Measurements from ENCODE around the gene TNFRSF21. TPM values are rescaled to one million over a fixed set of nuclear protein-coding genes. Genes with fewer than 3 reads are reported as not detected.
A peak's percentile ranks its signal among the peaks of the same experiment; 100 is the strongest.

Gene TNFRSF21
- total RNA-seq, 2 experiments from 2014 or later: 0.27 TPM

GRCh38 chr6:47264775-47265184 lies 44.9 kb downstream of the TNFRSF21 start:
- no peak overlapping the region for H3K4me3 Mint-ChIP-seq
- ChIA-PET POLR2A (no interaction called here), CTCF (no interaction called here)
- H3K27ac Mint-ChIP-seq: no peak overlapping the region
- no peaks in the 10 kb centered on the region for H3K9me3 Mint-ChIP-seq
- no peaks in the 10 kb centered on the region for H3K36me3 Mint-ChIP-seq (ENCODE audit: low read depth)
- no peaks in the 10 kb centered on the region for H3K27me3 Mint-ChIP-seq
- DNase-seq: no peak
- H3K4me1 Mint-ChIP-seq: no peaks in the 10 kb centered on the region

DNA sequence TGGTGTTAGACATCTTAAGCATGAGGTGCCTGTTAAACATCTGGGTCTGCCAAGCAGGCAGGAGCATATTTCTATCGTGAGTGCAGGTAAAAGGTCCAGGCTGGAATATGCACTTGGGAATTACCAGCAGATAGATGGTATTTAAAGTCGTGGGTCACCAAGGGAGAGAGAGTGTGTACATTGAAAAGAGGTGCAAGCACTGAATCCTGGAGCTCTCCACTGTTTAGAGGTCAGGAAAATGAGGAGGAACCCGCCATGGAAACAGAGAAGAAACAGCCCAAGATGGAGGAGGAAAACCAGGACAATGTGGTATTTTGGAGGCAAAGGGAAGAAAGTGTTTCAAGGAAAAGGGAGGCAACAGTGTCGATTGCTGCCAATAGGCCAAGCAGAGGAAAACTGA lies 46.4 kb downstream of the TNFRSF21 start:
- Mint-ChIP-seq H3K9me3 (no peaks in the 10 kb centered on the region), H3K36me3 (ENCODE audit: low read depth) (no peaks in the 10 kb centered on the region), H3K4me3 (no peak overlapping the region), H3K27me3 (no peaks in the 10 kb centered on the region), H3K4me1 (no peaks in the 10 kb centered on the region), H3K27ac (no peak overlapping the region)
- POLR2A ChIA-PET: no interaction called here
- no peak for DNase-seq
- CTCF ChIA-PET: no interaction called here

GRCh38 chr6:47262231-47262630 lies 47.5 kb downstream of the TNFRSF21 start:
- no peak for DNase-seq
- H3K27me3 Mint-ChIP-seq: no peaks in the 10 kb centered on the region
- no peaks in the 10 kb centered on the region for H3K9me3 Mint-ChIP-seq
- H3K36me3 Mint-ChIP-seq (ENCODE audit: low read depth): no peaks in the 10 kb centered on the region
- no peaks in the 10 kb centered on the region for H3K4me1 Mint-ChIP-seq
- ChIA-PET POLR2A (no interaction called here), CTCF (no interaction called here)
- H3K27ac Mint-ChIP-seq: no peak overlapping the region
- H3K4me3 Mint-ChIP-seq: no peak overlapping the region

DNA sequence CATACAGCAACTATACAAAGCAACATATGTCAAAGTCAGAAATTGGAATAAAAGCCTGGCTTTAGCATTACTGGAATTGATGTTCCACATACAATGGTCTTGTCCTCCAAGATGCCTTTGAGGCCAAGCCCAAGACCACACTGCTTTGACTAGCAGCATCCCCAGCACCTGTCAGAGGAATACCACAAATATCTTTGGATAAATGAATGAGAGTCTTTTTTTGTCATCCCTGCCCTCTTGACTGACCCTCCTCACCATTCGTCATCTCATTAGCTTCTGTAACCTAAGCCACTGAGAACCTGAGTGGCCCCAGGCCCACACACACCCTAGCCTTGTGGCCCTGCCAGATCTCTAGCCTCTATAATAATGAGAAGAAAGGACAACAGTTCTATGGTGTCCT lies 48.5 kb downstream of the TNFRSF21 start:
- no peak overlapping the region for H3K4me3 Mint-ChIP-seq
- ChIA-PET POLR2A (no interaction called here), CTCF (no interaction called here)
- H3K36me3 Mint-ChIP-seq (ENCODE audit: low read depth): no peaks in the 10 kb centered on the region
- H3K4me1 Mint-ChIP-seq: no peaks in the 10 kb centered on the region
- H3K27ac Mint-ChIP-seq: no peak overlapping the region
- no peaks in the 10 kb centered on the region for H3K27me3 Mint-ChIP-seq
- DNase-seq: no peak
- H3K9me3 Mint-ChIP-seq: no peaks in the 10 kb centered on the region

- Mint-ChIP-seq H3K36me3 (ENCODE audit: low read depth) (no peaks in the 10 kb centered on the region), H3K27me3 (no peaks in the 10 kb centered on the region), H3K9me3 (no peaks in the 10 kb centered on the region), H3K4me3 (no peak overlapping the region), H3K4me1 (no peaks in the 10 kb centered on the region), H3K27ac (no peak overlapping the region)
- ChIA-PET POLR2A (no interaction called here), CTCF (no interaction called here)
- DNase-seq: no peak
Observed at GRCh38 chr6:47260021-47260420, 49.7 kb downstream of the TNFRSF21 start.

DNA sequence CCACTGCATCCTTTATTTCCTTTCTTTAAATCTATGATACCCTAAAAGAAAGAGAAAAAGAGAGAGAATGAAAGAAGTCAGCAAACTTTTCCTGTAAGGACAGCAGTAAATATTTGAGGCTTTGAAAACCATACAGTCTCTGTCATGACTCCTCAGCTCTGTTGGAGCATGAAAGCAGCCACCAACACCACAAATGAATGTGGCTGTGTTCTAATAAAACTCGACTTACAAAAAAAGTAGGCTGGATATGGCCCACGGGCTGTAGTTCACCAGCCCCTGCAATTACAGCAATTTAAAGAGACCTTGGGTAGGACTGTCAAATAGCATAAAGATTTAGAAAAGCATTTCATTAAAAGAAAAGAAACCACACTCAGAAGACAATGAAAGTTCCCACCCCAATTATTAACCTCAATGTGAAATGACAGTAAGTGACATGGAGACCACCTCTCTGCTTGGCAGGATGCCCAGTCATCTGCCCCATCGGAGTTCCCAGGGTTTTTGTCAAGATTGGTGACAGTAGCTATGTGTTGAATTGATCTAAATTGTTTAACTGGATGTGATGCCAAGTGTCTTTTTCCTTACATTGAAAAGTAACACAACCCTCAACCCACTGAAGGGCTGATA lies 50.9 kb downstream of the TNFRSF21 start:
- Mint-ChIP-seq H3K4me3 (no peak overlapping the region), H3K4me1 (no peaks in the 10 kb centered on the region), H3K9me3 (no peaks in the 10 kb centered on the region), H3K27ac (no peak overlapping the region), H3K27me3 (no peaks in the 10 kb centered on the region), H3K36me3 (ENCODE audit: low read depth) (no peaks in the 10 kb centered on the region)
- no peak for DNase-seq
- POLR2A ChIA-PET: no interaction called here
- CTCF ChIA-PET: interaction anchor here (0.6 kb wide), 1 partner anchor 491 kb away, joined by 3 read pairs; no protein-coding TSS in a partner anchor

- Mint-ChIP-seq H3K27ac (no peak overlapping the region), H3K27me3 (no peaks in the 10 kb centered on the region), H3K9me3 (no peaks in the 10 kb centered on the region), H3K4me1 (no peaks in the 10 kb centered on the region), H3K4me3 (no peak overlapping the region), H3K36me3 (ENCODE audit: low read depth) (no peaks in the 10 kb centered on the region)
- DNase-seq: no peak
- ChIA-PET CTCF (no interaction called here), POLR2A (no interaction called here)
Observed at GRCh38 chr6:47256981-47257730, 52.5 kb downstream of the TNFRSF21 start.

GRCh38 chr6:47256361-47256760 lies 53.3 kb downstream of the TNFRSF21 start:
- Mint-ChIP-seq H3K27ac (no peak overlapping the region), H3K27me3 (no peaks in the 10 kb centered on the region), H3K4me1 (no peaks in the 10 kb centered on the region), H3K36me3 (ENCODE audit: low read depth) (no peaks in the 10 kb centered on the region), H3K9me3 (no peaks in the 10 kb centered on the region), H3K4me3 (no peak overlapping the region)
- no peak for DNase-seq
- ChIA-PET CTCF (no interaction called here), POLR2A (no interaction called here)

DNA sequence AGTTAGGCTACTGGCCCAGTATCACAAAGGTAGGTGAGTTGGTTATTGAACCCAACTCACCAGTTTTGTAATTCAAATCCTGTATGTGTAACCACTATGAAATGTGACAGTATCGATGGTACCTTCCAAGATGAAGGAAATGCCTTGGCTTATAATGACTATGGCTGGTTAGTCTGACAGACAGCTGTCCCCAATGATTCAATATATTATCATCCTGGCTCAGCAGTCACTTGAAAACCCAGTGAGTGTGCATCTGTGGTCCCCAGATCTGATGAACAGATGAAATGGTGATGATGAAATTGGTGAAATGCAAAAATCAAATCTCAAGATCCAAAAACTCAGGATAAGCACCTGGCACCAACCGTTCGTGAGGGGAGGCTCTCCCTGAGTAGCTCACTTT lies 54.8 kb downstream of the TNFRSF21 start:
- Mint-ChIP-seq H3K4me1 (no peaks in the 10 kb centered on the region), H3K4me3 (no peak overlapping the region), H3K9me3 (no peaks in the 10 kb centered on the region), H3K27me3 (no peaks in the 10 kb centered on the region), H3K36me3 (ENCODE audit: low read depth) (no peaks in the 10 kb centered on the region), H3K27ac (no peak overlapping the region)
- ChIA-PET CTCF (interaction anchor here (0.6 kb wide), 1 partner anchor 51 kb away, joined by 5 read pairs; no protein-coding TSS in a partner anchor), POLR2A (no interaction called here)
- DNase-seq: no peak

GRCh38 chr6:47254051-47254450 lies 55.7 kb downstream of the TNFRSF21 start:
- Mint-ChIP-seq H3K27me3 (peaks cover 3% of the 10 kb centered on the region), H3K27ac (no peak overlapping the region), H3K36me3 (ENCODE audit: low read depth) (no peaks in the 10 kb centered on the region), H3K4me1 (no peaks in the 10 kb centered on the region), H3K9me3 (no peaks in the 10 kb centered on the region), H3K4me3 (no peak overlapping the region)
- ChIA-PET CTCF (no interaction called here), POLR2A (no interaction called here)
- DNase-seq: no peak

DNA sequence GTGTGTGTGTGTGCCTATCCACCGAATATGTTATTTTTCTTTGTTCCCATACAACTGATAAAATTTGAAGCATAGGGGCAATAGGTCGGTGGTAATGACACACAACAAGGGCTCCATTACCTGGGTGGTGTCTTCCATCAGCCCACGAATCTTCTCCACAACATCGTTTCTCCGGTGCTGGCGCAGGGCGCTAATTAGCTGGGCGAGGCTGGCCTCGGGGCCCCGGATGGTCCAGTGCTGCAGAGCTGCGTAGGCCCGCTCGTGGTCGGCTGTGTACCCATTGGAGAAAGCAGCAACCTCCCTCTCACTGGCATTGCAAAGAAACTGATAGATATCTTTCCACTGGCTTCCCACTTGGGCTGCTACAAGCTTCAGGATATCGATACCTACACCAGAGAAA lies 56.6 kb downstream of the TNFRSF21 start:
- H3K27me3 Mint-ChIP-seq: peaks cover 3% of the 10 kb centered on the region

DNA sequence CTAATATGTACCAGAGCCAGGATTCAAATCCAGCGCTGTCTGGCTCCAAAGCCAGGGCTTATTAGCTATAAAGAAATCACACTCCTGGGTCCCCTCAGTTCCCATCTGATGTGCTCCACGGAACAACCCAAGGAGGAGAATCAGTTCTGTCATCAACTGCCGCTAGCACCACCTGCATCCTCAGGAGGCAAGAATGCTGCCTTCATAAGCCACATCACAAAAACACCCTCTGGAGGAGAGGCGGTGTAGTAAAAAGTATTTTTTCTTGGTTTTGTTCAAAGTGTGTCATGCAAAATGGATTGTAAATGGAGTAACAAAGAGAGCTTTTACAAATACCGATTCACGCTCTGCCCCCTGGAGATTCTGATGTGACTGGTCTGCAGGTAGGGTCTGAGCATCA lies 57.1 kb downstream of the TNFRSF21 start:
- Mint-ChIP-seq H3K36me3 (ENCODE audit: low read depth) (no peaks in the 10 kb centered on the region), H3K9me3 (no peaks in the 10 kb centered on the region), H3K4me3 (no peak overlapping the region), H3K27ac (no peak overlapping the region), H3K4me1 (no peaks in the 10 kb centered on the region), H3K27me3 (peaks cover 3% of the 10 kb centered on the region)
- ChIA-PET POLR2A (no interaction called here), CTCF (interaction anchor here (0.6 to 1.3 kb wide), 2 partner anchors 29 to 72 kb away, joined by 3 read pairs; no protein-coding TSS in a partner anchor)
- peak; percentile 8 for DNase-seq

More for the DNA sequence above, 56.6 kb downstream of the TNFRSF21 start:
- ChIA-PET CTCF (no interaction called here), POLR2A (no interaction called here)
- no peaks in the 10 kb centered on the region for H3K9me3 Mint-ChIP-seq
- no peaks in the 10 kb centered on the region for H3K4me1 Mint-ChIP-seq
- no peak overlapping the region for H3K27ac Mint-ChIP-seq
- H3K4me3 Mint-ChIP-seq: no peak overlapping the region
- no peak for DNase-seq
- H3K36me3 Mint-ChIP-seq (ENCODE audit: low read depth): no peaks in the 10 kb centered on the region

DNA sequence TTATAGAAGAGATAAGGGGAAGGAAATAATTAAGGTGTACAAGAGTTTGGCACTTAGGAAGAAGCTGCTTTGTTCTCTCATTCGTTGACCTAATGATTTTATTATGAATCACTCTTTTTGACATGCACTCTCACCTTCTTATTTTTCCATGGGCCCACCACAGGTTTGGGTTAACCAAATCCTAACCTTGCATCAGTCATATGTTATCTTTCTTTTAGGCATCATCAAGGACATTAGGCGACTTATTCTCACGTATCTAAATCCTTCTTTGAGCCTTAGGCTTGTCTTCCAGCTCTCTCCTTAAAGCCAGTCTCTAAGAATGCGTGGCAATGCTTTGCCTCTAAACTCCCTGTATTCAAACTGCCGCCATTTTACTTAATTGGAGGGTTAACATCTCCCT lies 58.3 kb downstream of the TNFRSF21 start:
- Mint-ChIP-seq H3K27ac (no peak overlapping the region), H3K4me3 (no peak overlapping the region), H3K9me3 (no peaks in the 10 kb centered on the region), H3K36me3 (ENCODE audit: low read depth) (no peaks in the 10 kb centered on the region), H3K27me3 (peaks cover 3% of the 10 kb centered on the region), H3K4me1 (peaks cover 7% of the 10 kb centered on the region)
- ChIA-PET CTCF (interaction anchor here (1.3 kb wide), 1 partner anchor 30 kb away, joined by 3 read pairs; no protein-coding TSS in a partner anchor), POLR2A (interaction anchor here (0.6 kb wide), 1 partner anchor 331 kb away, joined by 3 read pairs; no protein-coding TSS in a partner anchor)
- no peak for DNase-seq

- no peak for DNase-seq
- no peak overlapping the region for H3K4me3 Mint-ChIP-seq
- H3K36me3 Mint-ChIP-seq (ENCODE audit: low read depth): no peaks in the 10 kb centered on the region
- CTCF ChIA-PET: no interaction called here
- peaks cover 16% of the 10 kb centered on the region for H3K4me1 Mint-ChIP-seq
- no peaks in the 10 kb centered on the region for H3K9me3 Mint-ChIP-seq
- POLR2A ChIA-PET: no interaction called here
- peaks cover 3% of the 10 kb centered on the region for H3K27me3 Mint-ChIP-seq
- no peak overlapping the region for H3K27ac Mint-ChIP-seq
Observed at GRCh38 chr6:47250302-47250701, 59.4 kb downstream of the TNFRSF21 start.

Measured in activated CD4-positive, alpha-beta T cell treated with anti-CD3 and anti-CD28 coated beads, Interleukin-2, amount 10 ng/mL, durations not matched to agents 7 days and 5 days (primary cell).